IMR-90 (cell line): Measurements from ENCODE around the gene MRFAP1L1. TPM values are rescaled to one million over a fixed set of nuclear protein-coding genes. Genes with fewer than 3 reads are reported as not detected.

ENCODE experiments used
- ATAC-seq: fragments of 200-7000 bp; cut with Tn5 transposase; 2 replicates; pipeline ENCODE4 v1.9.1; 2020; ENCODE audit warnings: low read depth, mild to moderate bottlenecking, moderate library complexity
- BruUV-seq: library from RNA; stranded (reverse); fragments of 400-500 nt; replicated peaks from 2 replicates; lab custom pipeline; 2021; lab: Mats Ljungman, UMichigan
- CTCF ChIA-PET: fragments of 300-600 bp; formaldehyde crosslinking; extraction: SDS; loops from one replicate; lab custom pipeline; 2021; ENCODE audit warnings: antibody characterized with exemption; lab: Yijun Ruan, JAX
- POLR2A ChIA-PET: fragments of 300-600 bp; sonication (Branson Sonifier 250); formaldehyde crosslinking; loops from one replicate; lab custom pipeline; 2022; ENCODE audit warnings: antibody characterized with exemption; ENCODE audit not compliant: unreplicated experiment; lab: Charles Lee
- DNase-seq: peaks from one replicate; pipeline ENCODE4 v3.0.0; 2013
- H2AFZ ChIP-seq: replicated peaks from 2 replicates; pipeline ENCODE3; 2013; ENCODE audit warnings: low read length, mild to moderate bottlenecking; ENCODE audit not compliant: poor library complexity
- H2AK5ac ChIP-seq: 2 replicates; pipeline ENCODE4 v1.6.1; 2013; ENCODE audit warnings: low read depth, low read length, inconsistent platforms
- H2AK9ac ChIP-seq: replicated peaks from 2 replicates; pipeline ENCODE3; 2013; ENCODE audit warnings: mild to moderate bottlenecking, low read depth, low read length, moderate library complexity; ENCODE audit not compliant: poor library complexity
- H2BK120ac ChIP-seq: 2 replicates; pipeline ENCODE4 v1.6.1; 2013; ENCODE audit warnings: low read depth, low read length, inconsistent platforms
- H2BK15ac ChIP-seq: 3 replicates; pipeline ENCODE4 v1.6.1; 2013; ENCODE audit warnings: low read depth, low read length, inconsistent platforms
- H2BK20ac ChIP-seq: 2 replicates; pipeline ENCODE4 v1.6.1; 2013; ENCODE audit warnings: low read depth, mild to moderate bottlenecking, inconsistent platforms, low read length, moderate library complexity
- H2BK5ac ChIP-seq: 2 replicates; pipeline ENCODE4 v1.6.1; 2013; ENCODE audit warnings: mild to moderate bottlenecking, low read depth, low read length, inconsistent platforms; ENCODE audit not compliant: poor library complexity, severe bottlenecking
- H3K14ac ChIP-seq: replicated peaks from 2 replicates; pipeline ENCODE4 v1.6.1; 2013; ENCODE audit warnings: low read depth, low read length, inconsistent platforms
- H3K18ac ChIP-seq: 2 replicates; pipeline ENCODE4 v1.6.1; 2013; ENCODE audit warnings: low read depth, low read length, control low read depth
- H3K23ac ChIP-seq: 2 replicates; pipeline ENCODE4 v1.6.1; 2013; ENCODE audit warnings: low read depth, low read length, inconsistent platforms
- H3K27ac ChIP-seq: 2 replicates; pipeline ENCODE4 v1.5.1; 2013; ENCODE audit warnings: mild to moderate bottlenecking, control low read depth, low read length; ENCODE audit not compliant: insufficient read depth
- H3K27me3 ChIP-seq: 2 replicates; pipeline ENCODE4 v1.6.1; 2013; ENCODE audit warnings: low read length; ENCODE audit not compliant: control insufficient read depth, insufficient read depth
- H3K36me3 ChIP-seq: 2 replicates; pipeline ENCODE4 v1.6.1; 2013; ENCODE audit warnings: low read length, mixed read lengths; ENCODE audit not compliant: control insufficient read depth, insufficient read depth
- H3K4ac ChIP-seq: 2 replicates; pipeline ENCODE4 v1.6.1; 2013; ENCODE audit warnings: low read depth, low read length, inconsistent platforms
- H3K4me1 ChIP-seq: 2 replicates; pipeline ENCODE4 v1.6.1; 2013; ENCODE audit warnings: low read length, mixed read lengths; ENCODE audit not compliant: control insufficient read depth, insufficient read depth
- H3K4me2 ChIP-seq: 2 replicates; pipeline ENCODE4 v1.6.1; 2013; ENCODE audit warnings: low read depth, mild to moderate bottlenecking, control low read depth, low read length, moderate library complexity
- H3K4me3 ChIP-seq: 2 replicates; pipeline ENCODE4 v1.5.1; 2013; ENCODE audit warnings: low read depth, mild to moderate bottlenecking, control low read depth, low read length, moderate library complexity; ENCODE audit not compliant: insufficient read depth
- H3K56ac ChIP-seq: 2 replicates; pipeline ENCODE4 v1.6.1; 2013; ENCODE audit warnings: low read length, inconsistent platforms; ENCODE audit not compliant: insufficient read depth; ENCODE audit errors: extremely low read depth
- H3K79me1 ChIP-seq, 2 experiments: 2 replicates each; pipeline ENCODE4 v1.6.1; 2013; ENCODE audit warnings: low read length in 2 of 2, inconsistent platforms in 1 of 2, low read depth in 1 of 2
- H3K9ac ChIP-seq: 2 replicates; pipeline ENCODE4 v1.6.1; 2013; ENCODE audit warnings: low read depth, low read length, control low read depth
- H3K9me1 ChIP-seq: 2 replicates; pipeline ENCODE4 v1.6.1; 2013; ENCODE audit warnings: low read length, inconsistent platforms; ENCODE audit not compliant: insufficient read depth
- H3K9me3 ChIP-seq: 2 replicates; pipeline ENCODE4 v1.6.1; 2013; ENCODE audit warnings: low read length; ENCODE audit not compliant: control insufficient read depth, insufficient read depth
- H4K20me1 ChIP-seq: 2 replicates; pipeline ENCODE4 v1.6.1; 2013; ENCODE audit warnings: low read length, inconsistent platforms; ENCODE audit not compliant: insufficient read depth
- H4K5ac ChIP-seq: 2 replicates; pipeline ENCODE4 v1.6.1; 2013; ENCODE audit warnings: mild to moderate bottlenecking, low read depth, low read length, control low read depth
- H4K8ac ChIP-seq, 2 experiments: 2 replicates each; pipeline ENCODE4 v1.6.1; 2013; ENCODE audit warnings: low read depth in 2 of 2, low read length in 2 of 2, control low read depth in 1 of 2, inconsistent platforms in 1 of 2
- H4K91ac ChIP-seq: 2 replicates; pipeline ENCODE4 v1.6.1; 2013; ENCODE audit warnings: low read depth, low read length, inconsistent platforms; ENCODE audit not compliant: insufficient read depth
- BHLHE40 ChIP-seq: fragments of 150-350 bp; IDR thresholded peaks from 2 replicates; pipeline ENCODE4 v1.6.1; 2016; ENCODE audit warnings: mild to moderate bottlenecking, low read depth, low read length
- CEBPB ChIP-seq: IDR thresholded peaks from 2 replicates; pipeline ENCODE4 v1.6.1; 2012; ENCODE audit warnings: low read depth, low read length, improper control_type of control experiment
- FOS ChIP-seq: fragments of 150-350 bp; IDR thresholded peaks from 2 replicates; pipeline ENCODE4 v1.6.1; 2016; ENCODE audit warnings: low read depth, low read length
- MAFK ChIP-seq: IDR thresholded peaks from 2 replicates; pipeline ENCODE4 v1.6.1; 2012; ENCODE audit warnings: low read depth, low read length, improper control_type of control experiment
- MXI1 ChIP-seq: IDR thresholded peaks from 2 replicates; pipeline ENCODE4 v1.6.1; 2012; ENCODE audit warnings: low read depth, mild to moderate bottlenecking, low read length, moderate library complexity, borderline replicate concordance
- NFE2L2 ChIP-seq: fragments of 150-350 bp; IDR thresholded peaks from 2 replicates; pipeline ENCODE4 v1.6.1; 2016; ENCODE audit warnings: low read depth, mild to moderate bottlenecking, low read length
- RAD21 ChIP-seq: IDR thresholded peaks from 2 replicates; pipeline ENCODE4 v1.6.1; 2012; ENCODE audit warnings: low read length, improper control_type of control experiment
- RFX5 ChIP-seq: IDR thresholded peaks from 2 replicates; pipeline ENCODE4 v1.8.0; 2012; ENCODE audit warnings: low read depth, mild to moderate bottlenecking, low read length, moderate library complexity
- WGBS, 2 experiments: methylation state at CpG; one replicate each; pipeline versions ENCODE4 v1.1.5 to v1.1.7; 2013; ENCODE audit warnings: missing lambda C conversion rate in 2 of 2; ENCODE audit not compliant: insufficient read length in 1 of 2; ENCODE audit errors: extremely low coverage in 2 of 2; 5-methylcytosine and 5-hydroxymethylcytosine counted together
- dilution Hi-C: fragments of 300-500 bp; cut with HindIII; formaldehyde crosslinking; loops from one replicate; pipeline ENCODE4 v1.14.3; 2018; ENCODE audit warnings: low sequenced_read_pairs; ENCODE audit not compliant: unreplicated experiment
- in situ Hi-C: fragments of 300-500 bp; cut with MboI; formaldehyde crosslinking; loops from 3 replicates; pipeline ENCODE4 v1.14.3; 2019; ENCODE audit warnings: low sequenced_read_pairs, inconsistent platforms, mixed read lengths
- intact Hi-C: fragments of 100-400 bp; cut with micrococcal nuclease; formaldehyde crosslinking; loops from 2 replicates; pipeline ENCODE4 v1.10.0; 2022
- polyA plus RNA-seq, 3 experiments: library from polyadenylated mRNA; depleted of rRNA; stranded (reverse); fragments of >200 nt; gene quantifications; 2 replicates each; pipeline ENCODE4 v1.2.3, GENCODE V29; 2012; ENCODE audit warnings: low replicate concordance in 1 of 3
- total RNA-seq: library from RNA; depleted of rRNA; stranded (reverse); fragments of >200 nt; gene quantifications from 2 replicates; pipeline ENCODE4 v1.2.3, GENCODE V29; 2012
- TF ChIP-seq, protein P1 (sequence below): fragments of 150-350 bp; IDR thresholded peaks from 2 replicates; pipeline ENCODE4 v1.6.1; 2017; ENCODE audit warnings: mild to moderate bottlenecking, antibody characterized with exemption, low read length, low read depth

Gene MRFAP1L1
- total and polyA plus RNA-seq, 2 of the 4 experiments (the other 2 are of a cell fraction) = 31.7 to 47.0 TPM

DNA sequence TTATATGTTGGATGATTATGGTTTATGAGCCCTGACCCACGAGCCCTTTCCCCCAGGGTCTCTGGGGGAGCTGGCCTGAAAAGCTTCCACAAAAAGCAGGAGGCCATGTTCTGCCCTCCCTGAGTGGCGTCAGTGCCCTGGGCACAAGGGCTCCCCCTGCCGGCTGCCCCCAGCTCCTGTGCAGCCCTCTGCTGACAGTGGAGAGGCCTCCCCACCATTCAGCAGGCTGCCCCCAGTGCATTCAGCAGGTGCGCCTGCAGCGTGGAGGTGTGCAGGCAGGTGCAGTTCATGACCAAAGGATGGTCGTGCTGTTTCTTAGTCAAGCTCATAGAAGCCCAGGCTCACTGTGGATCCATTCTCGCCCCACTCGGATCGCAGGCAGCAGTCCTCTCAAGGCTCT lies 28.5 kb downstream of the MRFAP1L1 start (continued):
- TF ChIP-seq BHLHE40 = no peak
- TF ChIP-seq NFE2L2 = no peak
- no peak for TF ChIP-seq CEBPB

DNA sequence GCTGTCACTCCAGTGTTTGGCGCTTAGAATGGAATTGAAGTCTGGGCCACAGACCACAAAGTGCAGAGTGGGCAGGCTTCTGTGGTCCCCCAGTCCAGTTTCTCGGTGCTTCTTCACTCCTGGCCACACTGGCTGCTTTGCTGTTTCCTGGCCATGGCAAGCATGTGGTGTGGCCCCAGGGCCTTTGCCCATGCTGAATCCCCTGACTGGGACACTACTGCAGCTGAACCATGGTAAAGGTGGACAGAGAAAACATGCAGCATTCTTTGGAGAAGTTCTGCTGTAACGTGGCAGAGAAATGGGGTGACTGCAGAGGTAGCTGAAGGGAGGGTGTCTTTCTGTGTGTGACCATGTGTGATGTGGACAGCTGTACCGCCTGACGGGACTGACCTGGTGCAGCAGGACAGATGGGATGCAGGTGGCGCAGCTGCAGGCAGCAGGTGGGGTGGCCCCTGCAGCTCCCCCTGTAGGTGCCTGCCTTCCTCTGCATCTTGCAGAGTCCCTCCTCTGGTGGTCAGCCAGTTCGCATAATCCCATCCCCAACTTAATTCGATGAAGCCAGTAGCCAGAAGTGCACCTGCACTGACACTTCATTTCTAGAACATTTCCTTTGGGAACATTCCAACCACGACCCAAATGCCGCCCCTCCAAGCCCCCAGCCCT lies 29.2 kb downstream of the MRFAP1L1 start:
- peaks cover 12% of the 10 kb centered on the region; the same call in 1 of the 2 replicates for H4K20me1 ChIP-seq
- H4K91ac ChIP-seq = no peak overlapping the region
- no peak overlapping the region for H3K4me2 ChIP-seq
- no peak overlapping the region for H2AFZ ChIP-seq
- BruUV-seq = no TSS peak
- no peak overlapping the region for H3K9ac ChIP-seq
- H3K79me1 ChIP-seq = peaks cover 19 to 32% of the 10 kb centered on the region in 2 experiments; a peak in 3 of 4 replicates
- H4K8ac ChIP-seq = no peak overlapping the region
- H3K4me3 ChIP-seq = no peak overlapping the region
- in situ Hi-C loops (no loop called here), intact Hi-C loops (no loop called here), dilution Hi-C loops (no loop called here)
- H2BK15ac ChIP-seq = no peak overlapping the region
- no peak overlapping the region for H3K27ac ChIP-seq
- H3K9me1 ChIP-seq = peaks cover 19% of the 10 kb centered on the region
- CTCF ChIA-PET = interaction anchor here (0.6 to 1.3 kb wide), 2 partner anchors 14 to 185 kb away, joined by 3 read pairs; partner anchors contain the start of gene S100P
- POLR2A ChIA-PET = no interaction called here
- H2AK9ac ChIP-seq = no peak overlapping the region
- TF ChIP-seq MXI1 (no peak), RAD21 (no peak), MAFK (no peak), FOS (no peak), RFX5 (no peak)
- TF ChIP-seq, protein P1, sequence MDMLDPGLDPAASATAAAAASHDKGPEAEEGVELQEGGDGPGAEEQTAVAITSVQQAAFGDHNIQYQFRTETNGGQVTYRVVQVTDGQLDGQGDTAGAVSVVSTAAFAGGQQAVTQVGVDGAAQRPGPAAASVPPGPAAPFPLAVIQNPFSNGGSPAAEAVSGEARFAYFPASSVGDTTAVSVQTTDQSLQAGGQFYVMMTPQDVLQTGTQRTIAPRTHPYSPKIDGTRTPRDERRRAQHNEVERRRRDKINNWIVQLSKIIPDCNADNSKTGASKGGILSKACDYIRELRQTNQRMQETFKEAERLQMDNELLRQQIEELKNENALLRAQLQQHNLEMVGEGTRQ = no peak
- H3K9me3 ChIP-seq = no peaks in the 10 kb centered on the region; the same call in 1 of the 2 replicates
- H2AK5ac ChIP-seq = no peak overlapping the region
- 86% methylated on average over 4 of the region's 10 CpGs; no CpG with 5 or more reads in 1 of the 2 experiments for WGBS, 2 experiments
- no peak overlapping the region for H3K18ac ChIP-seq
- no peak for DNase-seq
- no peak overlapping the region for H2BK5ac ChIP-seq
- no peak overlapping the region for H3K56ac ChIP-seq
- H3K4ac ChIP-seq = no peak overlapping the region
- no peak for ATAC-seq
- H3K4me1 ChIP-seq = peaks cover 10% of the 10 kb centered on the region
- peaks cover 8% of the 10 kb centered on the region for H3K36me3 ChIP-seq
- H3K14ac ChIP-seq = no peak overlapping the region
- no peak overlapping the region for H3K23ac ChIP-seq
- H2BK20ac ChIP-seq = no peak overlapping the region
- no peak overlapping the region for H2BK120ac ChIP-seq
- no peaks in the 10 kb centered on the region for H3K27me3 ChIP-seq
- no peak overlapping the region for H4K5ac ChIP-seq
